ENCODE results near the gene COMMD8.
"Not testable (repeated sequence)": the region's sequence is repeated elsewhere in the genome, so short reads cannot be mapped to it uniquely, and the experiment has no call there.

The COMMD8 gene

GRCh38 chr4:47486727-47487126, 23.2 kb upstream of the COMMD8 start:
- not testable (repeated sequence) for H3K9me3 ChIP-seq (replicated peaks; ENCODE audit: low read length); H3K27me3 ChIP-seq (ENCODE audit: control insufficient read depth, insufficient read depth, low read length); H3K36me3 ChIP-seq (ENCODE audit: insufficient read depth, low read length)
- Histone ChIP-seq H3K4me2 (ENCODE audit: low read length) (peak overlapping the region; percentile 87), H3K4me1 (ENCODE audit: control insufficient read depth, insufficient read depth, low read length) (peaks cover 13% of the 10 kb centered on the region), H3K9ac (ENCODE audit: low read depth, low read length) (peak overlapping the region; percentile 88), H3K4me3 (ENCODE audit: low read length) (peak overlapping the region; percentile 79)

- Histone ChIP-seq H3K27me3 (ENCODE audit: control insufficient read depth, insufficient read depth, low read length) (no peaks in the 10 kb centered on the region), H3K9me3 (replicated peaks; ENCODE audit: low read length) (no peaks in the 10 kb centered on the region), H3K4me1 (ENCODE audit: control insufficient read depth, insufficient read depth, low read length) (peaks cover 13% of the 10 kb centered on the region), H3K9ac (ENCODE audit: low read depth, low read length) (peak overlapping the region; percentile 88), H3K4me2 (ENCODE audit: low read length) (peak overlapping the region; percentile 87), H3K36me3 (ENCODE audit: insufficient read depth, low read length) (no peaks in the 10 kb centered on the region), H3K4me3 (ENCODE audit: low read length) (peak overlapping the region; percentile 79)
Measured at GRCh38 chr4:47486231-47486673, 22.8 kb upstream of the COMMD8 start.

- Histone ChIP-seq H3K4me1 (ENCODE audit: control insufficient read depth, insufficient read depth, low read length) (peaks cover 13% of the 10 kb centered on the region), H3K36me3 (ENCODE audit: insufficient read depth, low read length) (no peaks in the 10 kb centered on the region), H3K9me3 (replicated peaks; ENCODE audit: low read length) (no peaks in the 10 kb centered on the region), H3K27me3 (ENCODE audit: control insufficient read depth, insufficient read depth, low read length) (no peaks in the 10 kb centered on the region), H3K9ac (ENCODE audit: low read depth, low read length) (peak overlapping the region; percentile 88), H3K4me2 (ENCODE audit: low read length) (peak overlapping the region; percentile 87), H3K4me3 (ENCODE audit: low read length) (peak overlapping the region; percentile 79)
Measured at GRCh38 chr4:47485768-47486167, 22.3 kb upstream of the COMMD8 start.

- Histone ChIP-seq H3K4me3 (ENCODE audit: low read length) (peak within 1 kb of the TSS; percentile 79), H3K4me2 (ENCODE audit: low read length) (peak within 1 kb of the TSS; percentile 87), H3K36me3 (ENCODE audit: insufficient read depth, low read length) (no peaks in the 10 kb centered on the region), H3K9ac (ENCODE audit: low read depth, low read length) (peak within 1 kb of the TSS; percentile 88), H3K9me3 (replicated peaks; ENCODE audit: low read length) (no peaks in the 10 kb centered on the region), H3K4me1 (ENCODE audit: control insufficient read depth, insufficient read depth, low read length) (peaks cover 13% of the 10 kb centered on the region), H3K27me3 (ENCODE audit: control insufficient read depth, insufficient read depth, low read length) (no peaks in the 10 kb centered on the region)
Measured at GRCh38 chr4:47485047-47485692, 21.7 kb upstream of the COMMD8 start, which contains the start of gene ATP10D. TSS of gene ATP10D (plus strand) at chr4:47485275. CDS start at chr4:47512541, 27,266 bp downstream.

GRCh38 chr4:47484168-47484567, 20.7 kb upstream of the COMMD8 start:
- Histone ChIP-seq H3K4me1 (ENCODE audit: control insufficient read depth, insufficient read depth, low read length) (peaks cover 13% of the 10 kb centered on the region), H3K9me3 (replicated peaks; ENCODE audit: low read length) (no peaks in the 10 kb centered on the region), H3K9ac (ENCODE audit: low read depth, low read length) (no peak overlapping the region), H3K4me2 (ENCODE audit: low read length) (no peak overlapping the region), H3K36me3 (ENCODE audit: insufficient read depth, low read length) (no peaks in the 10 kb centered on the region), H3K27me3 (ENCODE audit: control insufficient read depth, insufficient read depth, low read length) (no peaks in the 10 kb centered on the region), H3K4me3 (ENCODE audit: low read length) (no peak overlapping the region)

- Histone ChIP-seq H3K36me3 (ENCODE audit: insufficient read depth, low read length) (no peaks in the 10 kb centered on the region), H3K4me2 (ENCODE audit: low read length) (no peak overlapping the region), H3K4me3 (ENCODE audit: low read length) (no peak overlapping the region), H3K9me3 (replicated peaks; ENCODE audit: low read length) (no peaks in the 10 kb centered on the region), H3K9ac (ENCODE audit: low read depth, low read length) (no peak overlapping the region), H3K27me3 (ENCODE audit: control insufficient read depth, insufficient read depth, low read length) (no peaks in the 10 kb centered on the region), H3K4me1 (ENCODE audit: control insufficient read depth, insufficient read depth, low read length) (peaks cover 13% of the 10 kb centered on the region)
Measured at GRCh38 chr4:47483745-47484144, 20.2 kb upstream of the COMMD8 start.

- Histone ChIP-seq H3K4me3 (ENCODE audit: low read length) (no peak overlapping the region), H3K4me2 (ENCODE audit: low read length) (peak overlapping the region; percentile 36), H3K4me1 (ENCODE audit: control insufficient read depth, insufficient read depth, low read length) (peaks cover 10% of the 10 kb centered on the region), H3K36me3 (ENCODE audit: insufficient read depth, low read length) (no peaks in the 10 kb centered on the region), H3K27me3 (ENCODE audit: control insufficient read depth, insufficient read depth, low read length) (no peaks in the 10 kb centered on the region), H3K9me3 (replicated peaks; ENCODE audit: low read length) (no peaks in the 10 kb centered on the region), H3K9ac (ENCODE audit: low read depth, low read length) (no peak overlapping the region)
Measured at GRCh38 chr4:47482326-47482725, 18.8 kb upstream of the COMMD8 start.

- H3K9ac ChIP-seq (ENCODE audit: low read depth, low read length), result no peak overlapping the region
- H3K4me1 ChIP-seq (ENCODE audit: control insufficient read depth, insufficient read depth, low read length), result peaks cover 5% of the 10 kb centered on the region
- no peaks in the 10 kb centered on the region for H3K36me3 ChIP-seq (ENCODE audit: insufficient read depth, low read length)
- no peak overlapping the region for H3K4me2 ChIP-seq (ENCODE audit: low read length)
- H3K27me3 ChIP-seq (ENCODE audit: control insufficient read depth, insufficient read depth, low read length), result no peaks in the 10 kb centered on the region
- no peaks in the 10 kb centered on the region for H3K9me3 ChIP-seq (replicated peaks; ENCODE audit: low read length)
- H3K4me3 ChIP-seq (ENCODE audit: low read length), result no peak overlapping the region
Measured at GRCh38 chr4:47478804-47479203, 15.3 kb upstream of the COMMD8 start.

- Histone ChIP-seq H3K9ac (ENCODE audit: low read depth, low read length) (no peak overlapping the region), H3K36me3 (ENCODE audit: insufficient read depth, low read length) (no peaks in the 10 kb centered on the region), H3K4me3 (ENCODE audit: low read length) (no peak overlapping the region), H3K4me1 (ENCODE audit: control insufficient read depth, insufficient read depth, low read length) (peaks cover 2% of the 10 kb centered on the region), H3K4me2 (ENCODE audit: low read length) (no peak overlapping the region), H3K9me3 (replicated peaks; ENCODE audit: low read length) (no peaks in the 10 kb centered on the region), H3K27me3 (ENCODE audit: control insufficient read depth, insufficient read depth, low read length) (no peaks in the 10 kb centered on the region)
Measured at GRCh38 chr4:47475411-47475810, 11.9 kb upstream of the COMMD8 start.

GRCh38 chr4:47474799-47475198, 11.3 kb upstream of the COMMD8 start:
- Histone ChIP-seq H3K36me3 (ENCODE audit: insufficient read depth, low read length) (no peaks in the 10 kb centered on the region), H3K9ac (ENCODE audit: low read depth, low read length) (no peak overlapping the region), H3K4me3 (ENCODE audit: low read length) (no peak overlapping the region), H3K4me1 (ENCODE audit: control insufficient read depth, insufficient read depth, low read length) (peaks cover 8% of the 10 kb centered on the region), H3K4me2 (ENCODE audit: low read length) (no peak overlapping the region), H3K27me3 (ENCODE audit: control insufficient read depth, insufficient read depth, low read length) (no peaks in the 10 kb centered on the region), H3K9me3 (replicated peaks; ENCODE audit: low read length) (no peaks in the 10 kb centered on the region)

- H3K9ac ChIP-seq (ENCODE audit: low read depth, low read length), result no peak overlapping the region
- no peak overlapping the region for H3K4me2 ChIP-seq (ENCODE audit: low read length)
- no peaks in the 10 kb centered on the region for H3K9me3 ChIP-seq (replicated peaks; ENCODE audit: low read length)
- no peak overlapping the region for H3K4me3 ChIP-seq (ENCODE audit: low read length)
- H3K4me1 ChIP-seq (ENCODE audit: control insufficient read depth, insufficient read depth, low read length), result peaks cover 12% of the 10 kb centered on the region
- H3K27me3 ChIP-seq (ENCODE audit: control insufficient read depth, insufficient read depth, low read length), result no peaks in the 10 kb centered on the region
- no peaks in the 10 kb centered on the region for H3K36me3 ChIP-seq (ENCODE audit: insufficient read depth, low read length)
Measured at GRCh38 chr4:47473141-47473750, 9.7 kb upstream of the COMMD8 start.

- Histone ChIP-seq H3K4me1 (ENCODE audit: control insufficient read depth, insufficient read depth, low read length) (peaks cover 12% of the 10 kb centered on the region), H3K4me3 (ENCODE audit: low read length) (no peak overlapping the region), H3K9me3 (replicated peaks; ENCODE audit: low read length) (no peaks in the 10 kb centered on the region), H3K9ac (ENCODE audit: low read depth, low read length) (no peak overlapping the region), H3K4me2 (ENCODE audit: low read length) (no peak overlapping the region), H3K36me3 (ENCODE audit: insufficient read depth, low read length) (no peaks in the 10 kb centered on the region), H3K27me3 (ENCODE audit: control insufficient read depth, insufficient read depth, low read length) (no peaks in the 10 kb centered on the region)
Measured at GRCh38 chr4:47471591-47471990, 8.1 kb upstream of the COMMD8 start.
